ENCODE data around the gene CLEC10A.

DNA sequence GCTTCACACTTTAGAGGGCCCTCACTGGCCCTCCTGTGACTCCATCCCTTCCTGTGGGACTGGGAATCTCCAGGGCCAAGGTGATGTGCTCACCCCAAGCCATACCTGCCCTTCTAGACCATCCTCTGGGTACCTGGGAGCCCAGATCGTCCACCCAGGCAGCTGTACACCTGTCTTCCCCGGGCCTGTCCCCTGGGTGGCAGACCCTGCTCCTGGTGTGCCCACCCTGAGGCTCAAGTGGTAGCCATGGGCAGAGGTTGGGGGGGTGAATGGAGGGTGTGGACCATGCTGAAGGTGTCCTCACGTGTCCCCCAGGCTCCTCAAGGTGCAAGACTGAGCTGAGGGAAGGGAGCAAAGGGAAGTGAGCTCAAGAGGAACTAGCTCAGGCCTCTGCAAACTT, 9.3 kb downstream of the CLEC10A start:
- TF ChIP-seq EZH2phosphoT487 (IDR thresholded peaks at IDR 0.05; ENCODE audit: insufficient read depth, low read depth) (no peak), EZH2 (IDR thresholded peaks at IDR 0.05; ENCODE audit: insufficient read depth, poor library complexity, severe bottlenecking) (no peak)

All from GM23248 (cell line).